Kidney capillary endothelial cell (primary cell): Measurements from ENCODE around the gene OR13C8.

ENCODE experiments used
- DNase-seq: peaks from one replicate; pipeline ENCODE4 v3.0.0-alpha.2; 2018; ENCODE audit warnings: low spot score

Gene OR13C8

DNA sequence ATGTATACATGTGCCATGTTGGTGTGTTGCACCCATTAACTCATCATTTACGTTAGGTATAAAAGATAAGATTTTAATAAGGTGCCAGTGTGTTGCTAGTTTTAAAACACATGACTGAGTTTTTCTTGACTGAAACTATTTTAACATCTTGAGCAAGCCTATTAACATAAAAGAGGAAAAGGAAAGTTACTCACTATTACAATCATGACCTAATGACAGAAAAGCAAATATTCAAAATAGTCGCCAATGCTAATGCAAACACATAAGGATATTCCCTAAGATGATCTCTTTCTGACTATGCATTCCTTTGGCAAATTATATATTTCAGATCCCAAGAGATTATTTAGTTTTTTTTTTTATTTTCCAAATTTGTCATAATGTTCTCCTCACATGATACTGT lies 42.2 kb downstream of the OR13C8 start:
- no peak for DNase-seq

DNA sequence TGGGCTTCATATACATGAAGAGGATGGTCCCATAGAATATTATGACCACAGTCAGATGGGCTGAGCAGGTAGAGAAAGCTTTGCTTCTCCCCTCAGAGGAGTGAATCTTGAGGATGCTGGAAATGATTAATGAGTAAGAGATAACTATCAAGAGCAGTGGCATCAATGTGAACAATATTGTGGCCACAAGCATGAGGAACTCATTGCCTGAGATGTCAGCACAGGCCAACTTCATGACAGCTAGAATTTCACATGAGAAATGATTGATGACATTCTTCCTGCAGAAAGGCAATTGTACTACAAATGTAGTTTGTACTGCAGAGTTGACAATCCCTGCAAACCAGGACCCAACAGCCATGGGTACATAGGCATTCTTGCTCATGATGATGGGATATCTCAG lies 48.5 kb downstream of the OR13C8 start:
- no peak for DNase-seq

DNA sequence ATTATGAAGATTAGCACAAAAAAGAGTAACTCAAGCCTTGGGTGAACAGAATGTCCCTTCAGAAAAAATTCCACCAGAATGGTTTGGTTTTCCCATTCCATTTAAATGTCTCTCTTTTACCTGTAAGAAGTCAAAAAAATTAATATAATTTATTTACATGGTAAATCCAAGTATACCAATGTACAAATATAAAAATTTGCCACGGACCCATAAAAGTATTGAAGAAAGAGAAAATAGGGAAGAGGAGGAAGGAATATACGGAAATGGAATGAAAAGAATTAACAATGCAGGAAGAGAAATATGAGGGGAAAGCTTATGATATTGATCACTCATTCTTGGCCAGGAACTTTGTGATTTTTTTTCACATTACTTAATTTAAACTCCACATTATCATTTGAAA lies 49.1 kb downstream of the OR13C8 start, which contains the start of gene OR13C9:
Gene OR13C9 (minus strand): TSS at position 101 of the 400 bp plus-strand sequence. CDS start 0 bp downstream, at position 101.
- no peak for DNase-seq
